Stimulated activated CD8-positive, alpha-beta memory T cell treated with anti-CD3 and anti-CD28 coated beads, Interleukin-7, amount 100 ng/mL, for 4 hours (primary cell): Measurements from ENCODE around the gene SPPL2C.

Experiments
- DNase-seq, 2 donors: peaks; one replicate each; pipeline ENCODE4 v3.0.0-alpha.2; 2020; ENCODE audit warnings: low read depth in 2 of 2

SPPL2C gene

GRCh38 chr17:45876539-45876938 lies 31.9 kb downstream of the SPPL2C start:
- no peak for DNase-seq

GRCh38 chr17:45877467-45877866 lies 32.8 kb downstream of the SPPL2C start:
- DNase-seq: no peak

GRCh38 chr17:45883063-45883462 lies 38.4 kb downstream of the SPPL2C start:
- DNase-seq: no peak

GRCh38 chr17:45886852-45887251 lies 42.2 kb downstream of the SPPL2C start:
- no peak for DNase-seq

- no peak for DNase-seq
Measured at GRCh38 chr17:45888392-45888791, 43.7 kb downstream of the SPPL2C start.

GRCh38 chr17:45889579-45889978 lies 44.9 kb downstream of the SPPL2C start:
- no peak for DNase-seq

- DNase-seq: no peak
Measured at GRCh38 chr17:45893725-45894021, 49.0 kb downstream of the SPPL2C start.

- peak; percentile 49 to 81 for DNase-seq
Measured at GRCh38 chr17:45894022-45894784, 49.5 kb downstream of the SPPL2C start, which contains the start of gene MAPT. MAPT (plus strand) TSS chr17:45894554; CDS start chr17:45962338, 67,784 bp downstream.

- peak in 1 of 2 donors; percentile 26 for DNase-seq
Measured at GRCh38 chr17:45895304-45895968, 50.8 kb downstream of the SPPL2C start.

- no peak for DNase-seq
Measured at GRCh38 chr17:45895969-45896785, 51.5 kb downstream of the SPPL2C start.
